Measurements from ENCODE around the gene TSNAX. TPM values are rescaled to one million over a fixed set of nuclear protein-coding genes. Genes with fewer than 3 reads are reported as not detected.

The TSNAX gene
- total RNA-seq, 1 donor from 2014 or later, result 35.6 TPM

DNA sequence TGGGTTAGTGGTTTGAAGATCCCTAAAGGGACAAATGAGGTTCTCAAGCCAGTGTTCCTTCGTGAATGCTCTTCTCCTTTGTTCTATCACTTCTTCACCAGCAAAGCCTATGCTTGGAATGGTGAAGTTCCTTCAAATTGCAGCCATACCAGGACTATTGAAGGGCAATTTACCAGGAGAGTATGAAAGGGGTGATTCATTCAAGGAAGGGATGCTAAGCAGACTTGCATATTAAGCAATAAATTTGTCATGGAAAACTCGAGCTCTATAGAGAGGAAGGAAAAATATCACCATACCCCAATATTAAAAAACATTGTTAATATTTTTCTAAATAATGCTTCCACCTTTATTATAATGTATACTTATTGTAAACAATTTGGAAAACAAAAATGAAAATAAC is 9.3 kb upstream of the TSNAX start:
- Mint-ChIP-seq H3K27ac (no peak overlapping the region), H3K4me3 (ENCODE audit: low read depth) (no peak overlapping the region), H3K27me3 (no peaks in the 10 kb centered on the region), H3K36me3 (ENCODE audit: insufficient read depth) (no peaks in the 10 kb centered on the region), H3K9me3 (ENCODE audit: low read depth) (no peaks in the 10 kb centered on the region), H3K4me1 (ENCODE audit: low read depth) (peaks cover 2% of the 10 kb centered on the region)
- DNase-seq (ENCODE audit: low spot score, unreplicated experiment), result no peak
- TF ChIP-seq, protein P1, sequence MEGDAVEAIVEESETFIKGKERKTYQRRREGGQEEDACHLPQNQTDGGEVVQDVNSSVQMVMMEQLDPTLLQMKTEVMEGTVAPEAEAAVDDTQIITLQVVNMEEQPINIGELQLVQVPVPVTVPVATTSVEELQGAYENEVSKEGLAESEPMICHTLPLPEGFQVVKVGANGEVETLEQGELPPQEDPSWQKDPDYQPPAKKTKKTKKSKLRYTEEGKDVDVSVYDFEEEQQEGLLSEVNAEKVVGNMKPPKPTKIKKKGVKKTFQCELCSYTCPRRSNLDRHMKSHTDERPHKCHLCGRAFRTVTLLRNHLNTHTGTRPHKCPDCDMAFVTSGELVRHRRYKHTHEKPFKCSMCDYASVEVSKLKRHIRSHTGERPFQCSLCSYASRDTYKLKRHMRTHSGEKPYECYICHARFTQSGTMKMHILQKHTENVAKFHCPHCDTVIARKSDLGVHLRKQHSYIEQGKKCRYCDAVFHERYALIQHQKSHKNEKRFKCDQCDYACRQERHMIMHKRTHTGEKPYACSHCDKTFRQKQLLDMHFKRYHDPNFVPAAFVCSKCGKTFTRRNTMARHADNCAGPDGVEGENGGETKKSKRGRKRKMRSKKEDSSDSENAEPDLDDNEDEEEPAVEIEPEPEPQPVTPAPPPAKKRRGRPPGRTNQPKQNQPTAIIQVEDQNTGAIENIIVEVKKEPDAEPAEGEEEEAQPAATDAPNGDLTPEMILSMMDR (IDR thresholded peaks at IDR 0.05; ENCODE audit: unreplicated experiment), result no peak

DNA sequence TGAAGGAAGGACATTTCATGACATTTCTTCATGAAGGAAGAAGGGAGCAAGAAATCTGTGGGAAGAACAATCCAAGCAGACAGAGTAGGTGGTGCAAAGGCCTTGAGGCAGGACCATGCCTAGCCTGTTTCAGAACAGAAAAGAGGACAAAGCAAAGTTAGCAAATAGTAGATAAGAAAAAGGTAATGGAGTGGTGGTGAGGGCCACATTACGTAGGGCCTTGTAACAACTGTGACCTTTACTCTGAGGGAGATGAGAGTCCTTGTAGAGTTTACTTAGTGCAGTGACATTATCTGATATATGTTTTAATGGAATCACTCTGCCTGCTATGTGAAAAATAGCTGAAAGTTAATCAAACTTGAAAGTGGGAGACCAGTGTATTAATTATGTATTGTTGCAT is 6.4 kb upstream of the TSNAX start:
- no peak overlapping the region for H3K27ac Mint-ChIP-seq
- no peaks in the 10 kb centered on the region for H3K36me3 Mint-ChIP-seq (ENCODE audit: insufficient read depth)
- TF ChIP-seq, protein P1 (IDR thresholded peaks at IDR 0.05; ENCODE audit: unreplicated experiment), result no peak
- no peaks in the 10 kb centered on the region for H3K9me3 Mint-ChIP-seq (ENCODE audit: low read depth)
- no peaks in the 10 kb centered on the region for H3K27me3 Mint-ChIP-seq
- H3K4me3 Mint-ChIP-seq (ENCODE audit: low read depth), result no peak overlapping the region
- no peak for DNase-seq (ENCODE audit: low spot score, unreplicated experiment)
- peaks cover 4% of the 10 kb centered on the region for H3K4me1 Mint-ChIP-seq (ENCODE audit: low read depth)

DNA sequence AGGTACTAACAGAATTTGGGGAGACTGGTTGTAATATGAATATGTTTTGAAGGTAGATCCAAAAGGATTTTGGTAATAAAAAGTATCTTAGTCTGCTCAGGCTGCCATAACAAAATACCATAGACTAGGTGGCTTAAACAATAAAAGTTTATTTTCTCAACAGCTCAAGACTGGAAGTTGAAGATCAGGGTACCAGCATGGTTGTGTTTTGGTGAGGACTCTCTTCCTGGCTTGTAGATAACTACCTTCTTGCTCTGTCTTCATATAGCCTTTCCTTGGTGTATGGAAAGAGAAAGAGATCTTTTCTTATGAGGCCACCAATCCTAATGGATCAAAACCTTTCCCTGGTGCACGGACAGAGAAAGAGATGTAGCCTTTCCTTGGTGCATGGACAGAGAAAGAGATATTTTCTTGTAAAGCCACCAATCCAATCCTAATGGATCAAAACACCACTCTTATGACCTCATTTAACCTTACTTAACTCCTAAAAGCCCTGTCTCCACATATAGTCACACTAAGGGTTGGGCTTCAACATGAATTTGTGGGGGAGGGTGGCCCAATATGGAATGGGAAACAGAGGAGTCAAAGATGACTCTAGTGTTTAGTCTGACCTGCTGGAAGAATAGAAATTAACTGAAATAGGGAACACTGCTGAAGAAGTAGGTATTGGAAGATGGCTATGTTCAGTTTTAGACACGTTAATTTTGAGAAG is 5.4 kb upstream of the TSNAX start:
- DNase-seq (ENCODE audit: low spot score, unreplicated experiment), result no peak
- no peaks in the 10 kb centered on the region for H3K27me3 Mint-ChIP-seq
- no peaks in the 10 kb centered on the region for H3K9me3 Mint-ChIP-seq (ENCODE audit: low read depth)
- H3K4me3 Mint-ChIP-seq (ENCODE audit: low read depth), result no peak overlapping the region
- H3K4me1 Mint-ChIP-seq (ENCODE audit: low read depth), result peaks cover 4% of the 10 kb centered on the region
- H3K36me3 Mint-ChIP-seq (ENCODE audit: insufficient read depth), result no peaks in the 10 kb centered on the region
- no peak overlapping the region for H3K27ac Mint-ChIP-seq
- TF ChIP-seq, protein P1 (IDR thresholded peaks at IDR 0.05; ENCODE audit: unreplicated experiment), result no peak

DNA sequence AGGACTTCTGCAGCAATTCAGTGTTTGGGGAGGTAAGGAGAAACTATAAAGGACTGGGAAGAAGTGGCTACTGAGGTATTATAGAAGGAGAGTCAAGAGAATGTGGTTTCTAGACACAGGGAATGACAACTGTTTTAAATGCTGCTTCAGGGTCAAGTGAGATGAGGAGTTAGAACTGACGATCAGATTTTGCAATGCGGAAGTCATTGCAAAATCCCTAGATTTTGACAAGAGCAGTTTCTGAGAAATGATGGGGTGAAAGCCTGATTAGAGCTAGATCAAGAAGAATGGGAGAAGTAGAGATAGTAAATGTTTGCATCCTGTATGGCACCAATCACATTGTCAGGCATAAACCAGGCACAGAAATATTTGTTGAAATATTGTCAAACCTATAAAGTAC is 4.7 kb upstream of the TSNAX start:
- Mint-ChIP-seq H3K4me1 (ENCODE audit: low read depth) (peaks cover 6% of the 10 kb centered on the region), H3K36me3 (ENCODE audit: insufficient read depth) (no peaks in the 10 kb centered on the region), H3K4me3 (ENCODE audit: low read depth) (no peak overlapping the region), H3K27ac (no peak overlapping the region), H3K27me3 (no peaks in the 10 kb centered on the region), H3K9me3 (ENCODE audit: low read depth) (no peaks in the 10 kb centered on the region)
- TF ChIP-seq, protein P1 (IDR thresholded peaks at IDR 0.05; ENCODE audit: unreplicated experiment), result no peak
- no peak for DNase-seq (ENCODE audit: low spot score, unreplicated experiment)

DNA sequence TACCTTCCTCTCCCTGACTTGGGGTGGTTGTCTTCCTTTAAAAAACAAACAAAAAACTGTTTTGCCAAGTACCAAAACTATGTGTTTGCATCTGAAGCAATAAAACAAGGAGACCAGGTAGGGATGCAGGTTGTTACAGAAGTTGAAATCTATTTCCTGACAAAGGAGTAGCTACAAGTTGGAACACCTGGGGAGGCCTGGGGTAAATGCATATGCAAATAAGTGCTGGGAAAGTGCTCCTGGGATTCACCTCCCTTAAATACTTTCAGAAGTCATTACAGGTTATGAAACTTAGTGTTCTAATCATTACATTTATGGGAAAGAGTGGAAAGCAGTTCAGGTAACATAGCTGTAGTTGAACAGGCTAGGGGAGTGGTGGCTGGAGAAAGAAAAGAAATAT is 1.9 kb upstream of the TSNAX start:
- Mint-ChIP-seq H3K9me3 (ENCODE audit: low read depth) (no peaks in the 10 kb centered on the region), H3K4me3 (ENCODE audit: low read depth) (peak overlapping the region; percentile 8), H3K27ac (no peak overlapping the region), H3K27me3 (no peaks in the 10 kb centered on the region), H3K4me1 (ENCODE audit: low read depth) (peaks cover 22% of the 10 kb centered on the region), H3K36me3 (ENCODE audit: insufficient read depth) (peaks cover 4% of the 10 kb centered on the region)
- no peak for DNase-seq (ENCODE audit: low spot score, unreplicated experiment)
- TF ChIP-seq, protein P1 (IDR thresholded peaks at IDR 0.05; ENCODE audit: unreplicated experiment), result no peak
